22Rv1 (cell line): ENCODE measurements around the gene ATP1A1.

Experiments
- H3K27ac ChIP-seq: fragments of 450-650 bp; 2 replicates; pipeline ENCODE4 v1.5.1; 2017
- CTCF ChIP-seq: fragments of 450-650 bp; IDR thresholded peaks from 2 replicates; pipeline ENCODE4 v1.5.1; 2017; ENCODE audit warnings: mild to moderate bottlenecking
- ZFX ChIP-seq: fragments of 450-650 bp; IDR thresholded peaks from 2 replicates; pipeline ENCODE4 v1.6.1; 2017; ENCODE audit warnings: antibody characterized with exemption, borderline replicate concordance

The ATP1A1 gene

DNA sequence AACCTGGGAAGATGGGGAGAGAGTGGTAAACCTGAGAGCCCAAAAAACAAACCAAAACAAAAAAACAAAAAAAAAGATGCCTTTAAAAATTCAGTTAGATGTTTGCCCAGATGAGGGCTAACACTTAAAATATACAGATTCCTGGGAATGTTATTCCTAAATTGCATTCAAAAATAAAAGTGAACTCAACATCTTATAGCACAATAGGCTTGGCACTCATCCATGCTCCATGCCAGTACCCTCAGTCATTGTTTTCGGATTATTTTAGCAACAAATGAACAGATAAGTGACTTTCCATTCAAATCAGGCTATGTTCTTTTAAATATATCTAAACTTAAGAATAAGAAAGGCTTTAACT is 3.7 kb downstream of the ATP1A1 start:
- H3K27ac ChIP-seq: peak overlapping the region; percentile 44; the same call in 1 of the 2 replicates
- TF ChIP-seq CTCF (no peak), ZFX (no peak)

DNA sequence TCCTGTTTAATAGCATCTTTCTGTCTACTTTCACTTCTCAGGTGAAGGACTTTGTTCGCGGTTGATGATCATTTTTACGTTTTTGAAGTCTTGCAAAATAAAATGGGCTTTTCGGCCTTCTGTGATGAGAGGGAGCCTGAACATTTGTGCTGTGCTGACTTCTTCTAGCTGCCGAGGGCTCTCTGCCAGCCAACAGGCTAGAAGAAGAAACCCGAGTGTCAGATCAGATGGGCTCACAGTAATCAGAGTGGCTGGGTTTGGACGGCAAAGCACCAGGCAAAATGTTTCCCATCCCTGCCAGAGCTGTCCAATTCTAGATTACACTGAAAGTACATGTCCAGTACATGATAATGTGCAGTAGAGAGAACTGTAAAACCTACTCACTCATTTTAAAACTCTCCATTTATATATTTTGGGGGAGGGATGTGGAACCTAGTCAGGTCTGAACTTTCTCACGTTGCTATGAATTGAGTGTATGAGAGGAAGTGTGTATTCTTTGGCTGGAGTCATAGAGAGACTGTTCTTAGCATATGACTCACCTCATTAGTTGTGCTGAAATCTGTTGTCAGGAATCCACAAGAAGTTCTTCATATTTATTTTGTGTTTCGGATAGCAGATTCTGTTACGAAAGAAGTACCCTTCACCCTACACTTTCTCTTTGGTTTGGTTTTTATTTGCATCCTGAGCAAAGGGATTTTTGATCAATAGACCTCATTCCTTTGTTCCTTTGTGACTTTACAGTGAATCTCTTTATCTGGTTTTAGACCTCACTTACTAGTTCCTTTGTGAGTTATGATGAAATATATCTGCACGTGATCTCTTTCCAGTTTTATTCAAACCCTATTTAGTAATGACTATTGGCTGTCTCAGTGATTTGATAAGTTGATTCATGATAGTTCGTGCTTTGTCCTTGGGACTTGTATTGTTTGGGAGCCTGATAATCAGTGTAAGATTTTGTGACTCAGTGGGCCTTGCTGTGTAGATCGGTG is 4.8 kb downstream of the ATP1A1 start:
- peak overlapping the region; percentile 3; the same call in 1 of the 2 replicates for H3K27ac ChIP-seq

DNA sequence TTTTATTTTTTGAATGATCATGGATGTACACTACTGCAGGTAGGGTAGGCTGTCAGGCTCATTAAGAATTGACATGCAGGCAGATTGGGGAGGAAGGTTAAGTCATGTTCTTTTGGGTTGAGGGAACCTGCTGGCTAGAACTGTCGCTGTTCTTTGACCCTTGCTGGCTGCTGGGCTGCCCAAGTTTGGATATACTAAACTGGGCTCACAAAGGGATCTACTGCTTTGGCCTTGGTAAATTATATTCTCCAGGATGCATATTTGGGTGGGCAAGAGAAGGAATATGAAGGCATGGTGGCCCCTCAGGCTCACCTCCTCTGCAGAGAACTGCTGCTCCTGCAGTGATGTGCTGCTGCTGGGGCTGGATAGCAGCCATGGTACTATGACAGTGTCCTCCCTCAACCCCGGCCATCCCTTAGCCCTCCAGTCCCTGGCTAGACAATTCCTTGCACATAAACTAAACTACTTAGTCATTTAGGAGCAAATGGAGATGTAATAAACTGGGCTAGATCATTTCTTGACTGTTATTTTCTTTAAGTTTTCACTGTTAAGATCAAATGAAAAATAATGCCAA is 6.1 kb downstream of the ATP1A1 start:
- no peak overlapping the region for H3K27ac ChIP-seq

More for the DNA sequence above, 4.8 kb downstream of the ATP1A1 start:
- no peak for TF ChIP-seq ZFX
- no peak for TF ChIP-seq CTCF

DNA sequence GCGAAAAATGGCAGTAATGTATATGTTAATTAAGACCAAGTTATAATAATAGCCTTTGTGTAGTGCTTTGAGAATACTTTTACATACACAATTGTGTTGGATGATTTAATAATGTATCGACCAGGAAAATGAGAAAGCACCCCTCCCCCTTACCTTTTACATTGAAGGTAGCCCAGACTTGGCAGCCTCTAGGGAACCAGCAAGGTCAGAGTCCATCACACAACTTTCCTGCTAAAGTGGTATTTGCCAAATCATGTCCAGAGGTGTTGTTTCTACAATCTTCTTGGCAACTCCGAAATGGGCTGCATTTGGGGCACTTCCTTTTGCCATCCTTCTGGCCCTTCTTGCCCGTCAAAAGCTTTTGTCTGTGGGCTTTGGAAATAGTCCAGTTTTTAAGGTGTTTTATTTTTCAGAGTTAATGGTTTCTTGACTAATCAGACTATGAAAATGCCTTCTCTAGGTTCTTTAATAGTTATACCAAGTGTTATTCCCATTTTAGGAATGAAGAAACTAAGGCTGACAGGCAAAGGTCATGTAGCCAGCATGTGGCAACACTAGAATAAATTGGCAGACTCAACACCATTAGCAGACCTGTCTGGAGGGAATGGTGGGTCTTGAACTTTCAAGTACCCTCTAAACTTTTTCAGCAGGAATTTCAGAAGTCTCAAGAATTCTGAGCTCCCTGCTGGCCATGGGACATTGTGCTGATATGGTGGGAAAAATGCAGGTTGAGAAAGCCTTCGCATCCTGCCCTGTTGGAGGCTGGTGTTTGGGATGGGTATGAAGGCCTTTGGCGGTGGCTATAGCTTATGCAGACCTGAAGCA is 6.8 kb downstream of the ATP1A1 start:
- no peak overlapping the region for H3K27ac ChIP-seq

More for the DNA sequence above, 6.1 kb downstream of the ATP1A1 start:
- no peak for TF ChIP-seq CTCF
- no peak for TF ChIP-seq ZFX

GRCh38 chr1:116380499-116381242 is 7.6 kb downstream of the ATP1A1 start:
- H3K27ac ChIP-seq: no peak overlapping the region
- TF ChIP-seq ZFX (no peak), CTCF (no peak)

More for the DNA sequence above, 6.8 kb downstream of the ATP1A1 start:
- TF ChIP-seq ZFX (no peak), CTCF (no peak)

DNA sequence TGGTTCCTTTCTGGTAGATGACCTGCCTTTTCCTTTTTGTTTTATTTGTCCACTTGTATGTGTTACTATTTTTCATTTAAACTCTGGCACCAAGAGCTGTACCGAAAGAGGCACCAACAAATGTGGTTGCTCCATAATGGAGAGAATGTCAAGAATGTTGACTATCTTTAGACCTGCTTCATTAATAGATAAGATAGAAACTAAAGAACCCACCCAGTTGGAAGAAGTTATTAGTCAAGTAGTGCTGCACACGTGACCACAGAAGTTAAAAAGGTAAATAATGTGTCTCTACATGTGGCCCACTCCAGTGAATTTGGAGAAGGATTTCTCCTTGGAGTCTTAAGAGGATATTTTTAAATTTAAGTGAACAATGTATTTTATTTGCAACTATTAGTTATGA is 9.3 kb downstream of the ATP1A1 start:
- TF ChIP-seq ZFX: no peak
- no peak for TF ChIP-seq CTCF
- no peak overlapping the region for H3K27ac ChIP-seq
